Upper lobe of left lung (tissue), 6 donors: ENCODE measurements around the gene NT5DC1. TPM values are rescaled to one million over a fixed set of nuclear protein-coding genes. Genes with fewer than 3 reads are reported as not detected.

Experiments used
- ATAC-seq, 2 donors: fragments of 200-7000 bp; cut with Tn5 transposase; one replicate each; pipeline ENCODE4 v1.9.1; 2022; ENCODE audit warnings: mild to moderate bottlenecking in 2 of 2, moderate library complexity in 2 of 2; ENCODE audit not compliant: low FRiP score in 2 of 2
- DNase-seq, 2 donors: peaks; one replicate each; pipeline ENCODE4 v3.0.0-alpha.2; 2019 to 2020
- H3K27ac ChIP-seq, 4 donors: fragments of 200-600 bp; sonication (generic); one replicate each; pipeline ENCODE4 v1.5.1; 2016 to 2019
- H3K27me3 ChIP-seq, 4 donors: fragments of 200-600 bp; sonication (generic); one replicate each; pipeline ENCODE4 v1.5.1; 2017 to 2019
- H3K36me3 ChIP-seq, 4 donors: fragments of 200-600 bp; sonication (generic); one replicate each; pipeline ENCODE4 v1.5.1; 2016 to 2019
- H3K4me1 ChIP-seq, 4 donors: fragments of 200-600 bp; sonication (generic); one replicate each; pipeline ENCODE4 v1.5.1; 2018 to 2019
- H3K4me3 ChIP-seq, 4 donors: fragments of 200-600 bp; sonication (generic); one replicate each; pipeline ENCODE4 v1.5.1; 2017 to 2019; ENCODE audit warnings: mild to moderate bottlenecking in 2 of 4, moderate library complexity in 1 of 4
- H3K9me3 ChIP-seq, 4 donors: fragments of 200-600 bp; sonication (generic); one replicate each; pipeline ENCODE4 v1.5.1; 2018 to 2019
- CTCF ChIP-seq, 6 experiments: fragments of 450-650 bp in 4 of 6; fragments of 200-600 bp in 2 of 6; sonication (generic) in 2 of 6; IDR thresholded peaks; one replicate each; pipeline ENCODE4 v1.5.1; 2016 to 2019; ENCODE audit warnings: antibody characterized with exemption in 6 of 6
- EP300 ChIP-seq, 4 donors: sonication (generic); formaldehyde crosslinking; IDR thresholded peaks; one replicate each; pipeline ENCODE4 v1.5.1; 2017; ENCODE audit warnings: antibody characterized with exemption in 4 of 4, control low read depth in 2 of 4
- POLR2A ChIP-seq, 4 donors: fragments of 450-650 bp; IDR thresholded peaks; one replicate each; pipeline ENCODE4 v1.5.1; 2016 to 2017; ENCODE audit warnings: antibody characterized with exemption in 4 of 4, mild to moderate bottlenecking in 2 of 4
- POLR2AphosphoS5 ChIP-seq, 2 donors: sonication (generic); formaldehyde crosslinking; IDR thresholded peaks; one replicate each; pipeline ENCODE4 v1.5.1; 2017; ENCODE audit warnings: antibody characterized with exemption in 2 of 2
- WGBS, 2 donors: methylation state at CpG; one replicate each; pipeline ENCODE4 v1.1.5; 2017 to 2018; 5-methylcytosine and 5-hydroxymethylcytosine counted together
- total RNA-seq, 6 donors: library from RNA; depleted of rRNA in 4 of 6; stranded (reverse); fragments of >200 nt in 4 of 6; gene quantifications; one replicate each; pipeline versions ENCODE4 v1.1.0 to v1.2.1, GENCODE V29; 2016 to 2021
- donor health status: DM: no; HTN: no; CAD: no; lungs with moderate emphysema.
- donor health status: DM: no; HTN: yes; CAD: no; lungs with severe emphysema.

NT5DC1 gene
- total RNA-seq, 6 donors from 2014 or later = 5.4 to 55.6 (median 28.8) TPM

GRCh38 chr6:116120430-116120829, 19.8 kb downstream of the NT5DC1 start:
- no peak for ATAC-seq
- TF ChIP-seq POLR2AphosphoS5 (IDR thresholded peaks at IDR 0.05) = no peak
- TF ChIP-seq EP300 (IDR thresholded peaks at IDR 0.05) = no peak
- no peak for TF ChIP-seq CTCF (IDR thresholded peaks at IDR 0.05)
- TF ChIP-seq POLR2A (IDR thresholded peaks at IDR 0.05) = no peak
- H3K36me3 ChIP-seq = peaks cover 0 to 43% (median 6%) of the 10 kb centered on the region in 4 donors

GRCh38 chr6:116126032-116126431, 25.4 kb downstream of the NT5DC1 start, which contains the start of gene COL10A1:
COL10A1 (minus strand) TSS chr6:116126132; CDS start chr6:116125492, 640 bp downstream.
- Histone ChIP-seq H3K9me3 (no peaks in the 10 kb centered on the region), H3K4me1 (peaks cover 0 to 5% (median 2%) of the 10 kb centered on the region in 4 donors), H3K27me3 (no peaks in the 10 kb centered on the region), H3K36me3 (peaks cover 0 to 3% (median 0%) of the 10 kb centered on the region in 4 donors), H3K4me3 (no peak within 1 kb of the TSS), H3K27ac (no peak within 1 kb of the TSS)
- TF ChIP-seq POLR2A (IDR thresholded peaks at IDR 0.05) (no peak), POLR2AphosphoS5 (IDR thresholded peaks at IDR 0.05) (no peak), CTCF (IDR thresholded peaks at IDR 0.05) (no peak), EP300 (IDR thresholded peaks at IDR 0.05) (no peak)
- DNase-seq (no peak), ATAC-seq (no peak)
- 92 to 94% methylated on average over 6 of the region's 6 CpGs for WGBS, 2 donors

More at GRCh38 chr6:116120430-116120829, 19.8 kb downstream of the NT5DC1 start:
- Histone ChIP-seq H3K4me3 (no peak overlapping the region), H3K27me3 (no peaks in the 10 kb centered on the region), H3K9me3 (no peaks in the 10 kb centered on the region), H3K27ac (no peak overlapping the region), H3K4me1 (no peaks in the 10 kb centered on the region)
- WGBS, 2 donors = 100% methylated on average over 3 of the region's 3 CpGs; no CpG with 5 or more reads in 1 of the 2 donors
- peak in 1 of 2 donors; percentile 8 for DNase-seq

- DNase-seq (no peak), ATAC-seq (no peak)
- Histone ChIP-seq H3K4me1 (peaks cover 0 to 5% (median 2%) of the 10 kb centered on the region in 4 donors), H3K36me3 (no peaks in the 10 kb centered on the region), H3K9me3 (no peaks in the 10 kb centered on the region), H3K27me3 (no peaks in the 10 kb centered on the region), H3K4me3 (no peak overlapping the region), H3K27ac (no peak overlapping the region)
- TF ChIP-seq CTCF (IDR thresholded peaks at IDR 0.05) (no peak), POLR2A (IDR thresholded peaks at IDR 0.05) (no peak), EP300 (IDR thresholded peaks at IDR 0.05) (no peak), POLR2AphosphoS5 (IDR thresholded peaks at IDR 0.05) (no peak)
- 94 to 98% methylated on average over 2 of the region's 2 CpGs for WGBS, 2 donors
These were observed 27.3 kb downstream of the NT5DC1 start for GRCh38 chr6:116127771-116128493.

- TF ChIP-seq POLR2AphosphoS5 (IDR thresholded peaks at IDR 0.05) (no peak), POLR2A (IDR thresholded peaks at IDR 0.05) (no peak), CTCF (IDR thresholded peaks at IDR 0.05) (no peak), EP300 (IDR thresholded peaks at IDR 0.05) (no peak)
- no peak overlapping the region for H3K4me3 ChIP-seq
- DNase-seq (no peak), ATAC-seq (no peak)
- H3K4me1 ChIP-seq = peaks cover 0 to 2% (median 0%) of the 10 kb centered on the region in 4 donors
- H3K9me3 ChIP-seq = no peaks in the 10 kb centered on the region
- H3K27ac ChIP-seq = no peak overlapping the region
- no peaks in the 10 kb centered on the region for H3K27me3 ChIP-seq
- no peaks in the 10 kb centered on the region for H3K36me3 ChIP-seq
- 64 to 72% methylated on average over 3 of the region's 3 CpGs for WGBS, 2 donors
These were observed 32.8 kb downstream of the NT5DC1 start for GRCh38 chr6:116133453-116133852.
